ENCODE results near the gene CLASRP. TPM values are rescaled to one million over a fixed set of nuclear protein-coding genes. Genes with fewer than 3 reads are reported as not detected.

Gene CLASRP
- total RNA-seq, 1 experiment from 2014 or later, result 87.1 TPM

- H3K4ac ChIP-seq (ENCODE audit: low read depth, low read length), result no peak overlapping the region
- Mint-ChIP-seq H3K9me3 (no peaks in the 10 kb centered on the region; a peak in 1 of 5 replicates), H3K4me3 (no peak overlapping the region; a peak in 1 of 5 replicates), H3K36me3 (ENCODE audit: insufficient read depth in 1 of 3, low read depth in 3 of 3) (peaks cover 2 to 6% (median 4%) of the 10 kb centered on the region in 3 experiments; a peak in 5 of 7 replicates), H3K27me3 (ENCODE audit: low read depth) (no peaks in the 10 kb centered on the region), H3K4me1 (peaks cover 83 to 88% of the 10 kb centered on the region in 2 experiments), H3K27ac (peak overlapping the region in 1 of 3 experiments; percentile 34; a peak in 1 of 7 replicates)
- no peak overlapping the region for H4K91ac ChIP-seq (ENCODE audit: insufficient read length, low read depth, low read length)
- no peak overlapping the region for H3K14ac ChIP-seq (ENCODE audit: insufficient read depth, low read length)
- H3K27ac ChIP-seq (ENCODE audit: insufficient read length, low read depth, low read length), result no peak overlapping the region
- no peaks in the 10 kb centered on the region for H3K27me3 ChIP-seq (ENCODE audit: insufficient read depth, low read length)
- no peak overlapping the region for H2BK12ac ChIP-seq (ENCODE audit: insufficient read length, low read depth, low read length)
- H4K5ac ChIP-seq (ENCODE audit: insufficient read length, low read depth, low read length), result no peak overlapping the region
- H3K4me2 ChIP-seq (ENCODE audit: insufficient read depth, insufficient read length, low read length), result no peak overlapping the region
- H2AFZ ChIP-seq (ENCODE audit: low read length), result no peak overlapping the region
- H3K18ac ChIP-seq (ENCODE audit: insufficient read length, low read depth, low read length), result no peak overlapping the region
- H3K9me3 ChIP-seq (ENCODE audit: control insufficient read depth, low read depth, low read length), result no peaks in the 10 kb centered on the region
- no peak overlapping the region for H2BK20ac ChIP-seq (ENCODE audit: low read depth, low read length, poor library complexity, severe bottlenecking)
- H3K23me2 ChIP-seq (ENCODE audit: insufficient read length, low read depth, low read length, poor library complexity, severe bottlenecking), result no peaks in the 10 kb centered on the region
- no peak overlapping the region for H3K23ac ChIP-seq (ENCODE audit: insufficient read length, low read depth, low read length)
- no peak overlapping the region for H2BK120ac ChIP-seq (ENCODE audit: low read depth, low read length, poor library complexity, severe bottlenecking)
- no peak overlapping the region for H3K56ac ChIP-seq (ENCODE audit: insufficient read length, low read depth, low read length)
- H3K9ac ChIP-seq (ENCODE audit: extremely low read depth, insufficient read length, low read length), result no peak overlapping the region
- H3K4me1 ChIP-seq (ENCODE audit: insufficient read depth, low read length), result no peaks in the 10 kb centered on the region; the same call in 1 of the 2 replicates
- H3K79me1 ChIP-seq (ENCODE audit: insufficient read depth, low read depth, low read length, poor library complexity, severe bottlenecking), result no peaks in the 10 kb centered on the region
- WGBS (ENCODE audit: extremely low coverage, insufficient read length, low lambda C conversion rate), result no CpG with 5 or more reads among the region's 3 CpGs
- H3T11ph ChIP-seq (ENCODE audit: low read length), result no peak overlapping the region
- peaks cover 51% of the 10 kb centered on the region for H3K79me2 ChIP-seq (ENCODE audit: insufficient read depth, low read length)
- no peak for DNase-seq
- TF ChIP-seq CTCF (conservative IDR thresholded peaks at IDR 0.05), result no peak
- H2BK5ac ChIP-seq (ENCODE audit: insufficient read length, low read length), result no peak overlapping the region
- no peak overlapping the region for H4K8ac ChIP-seq (replicated peaks; ENCODE audit: insufficient read length, low read depth, low read length)
- no peak overlapping the region for H2BK15ac ChIP-seq (ENCODE audit: low read depth, low read length)
- no peaks in the 10 kb centered on the region for H4K20me1 ChIP-seq (ENCODE audit: control insufficient read depth, insufficient read depth, insufficient read length)
- no peak overlapping the region for H2AK5ac ChIP-seq (ENCODE audit: insufficient read length, low read length)
These were observed 61.4 kb downstream of the CLASRP start for GRCh38 chr19:45100201-45100600.
